Caco-2 (cell line): Measurements from ENCODE around the gene TNNI3K. TPM values are rescaled to one million over a fixed set of nuclear protein-coding genes. Genes with fewer than 3 reads are reported as not detected.

Source experiments
- BruUV-seq: library from RNA; stranded (reverse); fragments of 400-500 nt; replicated peaks from 2 replicates; lab custom pipeline; 2021; lab: Mats Ljungman, UMichigan
- CTCF ChIA-PET: fragments of 300-600 bp; sonication (Branson Sonifier 250); formaldehyde crosslinking; loops from one replicate; lab custom pipeline; 2022; ENCODE audit warnings: antibody characterized with exemption; lab: Charles Lee
- POLR2A ChIA-PET: fragments of 300-600 bp; sonication (Branson Sonifier 250); formaldehyde crosslinking; loops from one replicate; lab custom pipeline; 2022; ENCODE audit warnings: antibody characterized with exemption; lab: Charles Lee
- DNase-seq, 2 experiments: peaks; one replicate each; pipeline versions ENCODE4 v3.0.0 to v3.0.0-alpha.2; 2020 to 2022
- H3K27me3 ChIP-seq: replicated peaks from 2 replicates; pipeline ENCODE4 v1.6.0; 2011; ENCODE audit warnings: low read length; ENCODE audit not compliant: control insufficient read depth, insufficient read depth
- H3K36me3 ChIP-seq: 2 replicates; pipeline ENCODE4 v1.5.1; 2011; ENCODE audit warnings: low read length; ENCODE audit not compliant: control insufficient read depth, insufficient read depth
- H3K4me1 ChIP-seq: fragments of 250-450 bp; sonication (Bioruptor Pico); 2 replicates; pipeline ENCODE4 v1.5.1; 2020; ENCODE audit warnings: mild to moderate bottlenecking
- H3K4me3 ChIP-seq: 2 replicates; pipeline ENCODE4 v1.5.1; 2011; ENCODE audit warnings: low read depth, mild to moderate bottlenecking, control low read depth, low read length
- H3K9me3 ChIP-seq: fragments of 250-450 bp; sonication (Bioruptor Pico); 2 replicates; pipeline ENCODE4 v1.5.1; 2020; ENCODE audit warnings: mild to moderate bottlenecking, moderate library complexity
- H3K27ac Mint-ChIP-seq: one replicate; pipeline ENCODE4 v1.8.0; 2022; ENCODE audit warnings: mixed read lengths; ENCODE audit not compliant: unreplicated experiment
- H3K27me3 Mint-ChIP-seq: one replicate; pipeline ENCODE4 v1.8.0; 2022; ENCODE audit warnings: mixed read lengths; ENCODE audit not compliant: insufficient read depth, unreplicated experiment
- H3K36me3 Mint-ChIP-seq: one replicate; pipeline ENCODE4 v1.8.0; 2022; ENCODE audit warnings: mild to moderate bottlenecking, mixed read lengths; ENCODE audit not compliant: insufficient read depth, unreplicated experiment
- H3K4me1 Mint-ChIP-seq: one replicate; pipeline ENCODE4 v1.8.0; 2022; ENCODE audit warnings: low read depth, mixed read lengths; ENCODE audit not compliant: unreplicated experiment
- H3K4me3 Mint-ChIP-seq: one replicate; pipeline ENCODE4 v1.8.0; 2022; ENCODE audit warnings: mild to moderate bottlenecking, moderate library complexity, mixed read lengths; ENCODE audit not compliant: unreplicated experiment
- H3K9me3 Mint-ChIP-seq: one replicate; pipeline ENCODE4 v1.8.0; 2022; ENCODE audit warnings: mixed read lengths; ENCODE audit not compliant: unreplicated experiment
- CTCF ChIP-seq, 2 experiments: fragments of 200-600 bp in 1 of 2; IDR thresholded peaks; 1 replicate in 1 of 2; 2 replicates in 1 of 2; pipeline versions ENCODE4 v1.5.1 to v1.8.0; 2011 to 2022; ENCODE audit warnings: antibody characterized with exemption in 1 of 2, control low read depth in 1 of 2, inconsistent platforms in 1 of 2, low read depth in 1 of 2, low read length in 1 of 2, mild to moderate bottlenecking in 1 of 2, moderate library complexity in 1 of 2; ENCODE audit not compliant: insufficient read depth in 1 of 2, severe bottlenecking in 1 of 2, unreplicated experiment in 1 of 2
- intact Hi-C: fragments of 100-400 bp; cut with micrococcal nuclease; formaldehyde crosslinking; loops from one replicate; pipeline ENCODE4 v1.10.0; 2022; ENCODE audit not compliant: unreplicated experiment
- total RNA-seq: library from RNA; stranded (reverse); gene quantifications from 2 replicates; pipeline ENCODE4 v1.2.3, GENCODE V29; 2022

Gene TNNI3K
- total RNA-seq, 1 experiment from 2014 or later: not detected

DNA sequence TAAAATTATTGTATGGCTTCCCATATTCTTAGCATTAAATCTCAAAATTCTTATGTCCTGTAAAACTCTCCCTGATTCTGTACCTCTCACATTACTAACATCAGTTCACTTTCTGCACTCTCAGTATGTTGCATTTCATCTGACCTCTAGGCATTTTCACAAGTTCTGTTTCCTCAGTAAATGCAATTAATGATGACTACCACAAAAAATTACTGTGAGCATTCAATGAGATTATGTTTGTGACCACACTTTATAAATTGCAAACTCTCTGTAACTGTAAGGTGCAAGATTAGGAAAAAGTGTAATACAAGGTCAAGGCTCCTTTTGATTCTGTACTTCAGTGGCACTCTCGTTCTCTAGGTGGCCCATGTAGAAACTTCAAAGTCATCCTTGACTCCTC, 216.8 kb downstream of the TNNI3K start:
- Histone ChIP-seq H3K27me3 (no peaks in the 10 kb centered on the region), H3K36me3 (no peaks in the 10 kb centered on the region), H3K4me3 (no peak overlapping the region), H3K9me3 (no peaks in the 10 kb centered on the region), H3K4me1 (no peaks in the 10 kb centered on the region)
- no peaks in the 10 kb centered on the region for H3K36me3 Mint-ChIP-seq
- TF ChIP-seq CTCF (IDR thresholded peaks at IDR 0.05; ENCODE audit: insufficient read depth in 1 of 2, low read depth in 1 of 2, low read length in 1 of 2, severe bottlenecking in 1 of 2, unreplicated experiment in 1 of 2): no peak
- no TSS peak for BruUV-seq
- intact Hi-C loops: no loop called here
- ChIA-PET POLR2A (no interaction called here), CTCF (no interaction called here)
- H3K27ac Mint-ChIP-seq: no peak overlapping the region
- no peaks in the 10 kb centered on the region for H3K4me1 Mint-ChIP-seq
- H3K27me3 Mint-ChIP-seq: no peaks in the 10 kb centered on the region
- no peak for DNase-seq
- H3K4me3 Mint-ChIP-seq: no peak overlapping the region
- H3K9me3 Mint-ChIP-seq: no peaks in the 10 kb centered on the region

GRCh38 chr1:74453277-74453676, 218.1 kb downstream of the TNNI3K start:
- ChIA-PET POLR2A (no interaction called here), CTCF (no interaction called here)
- Mint-ChIP-seq H3K9me3 (no peaks in the 10 kb centered on the region), H3K4me1 (no peaks in the 10 kb centered on the region), H3K27ac (no peak overlapping the region), H3K36me3 (no peaks in the 10 kb centered on the region), H3K4me3 (no peak overlapping the region), H3K27me3 (no peaks in the 10 kb centered on the region)
- Histone ChIP-seq H3K27me3 (no peaks in the 10 kb centered on the region), H3K36me3 (no peaks in the 10 kb centered on the region), H3K4me3 (no peak overlapping the region), H3K9me3 (no peaks in the 10 kb centered on the region), H3K4me1 (no peaks in the 10 kb centered on the region)
- intact Hi-C loops: no loop called here
- no TSS peak for BruUV-seq
- TF ChIP-seq CTCF (IDR thresholded peaks at IDR 0.05; ENCODE audit: insufficient read depth in 1 of 2, low read depth in 1 of 2, low read length in 1 of 2, severe bottlenecking in 1 of 2, unreplicated experiment in 1 of 2): no peak
- DNase-seq: no peak

GRCh38 chr1:74455390-74455789, 220.2 kb downstream of the TNNI3K start:
- H3K36me3 Mint-ChIP-seq: no peaks in the 10 kb centered on the region
- no peak for DNase-seq

More at GRCh38 chr1:74455390-74455789, 220.2 kb downstream of the TNNI3K start:
- BruUV-seq: no TSS peak
- H3K27me3 ChIP-seq: no peaks in the 10 kb centered on the region
- Mint-ChIP-seq H3K27me3 (peaks cover 3% of the 10 kb centered on the region), H3K4me3 (no peak overlapping the region), H3K9me3 (no peaks in the 10 kb centered on the region), H3K4me1 (no peaks in the 10 kb centered on the region), H3K27ac (no peak overlapping the region)
- H3K4me3 ChIP-seq: no peak overlapping the region
- TF ChIP-seq CTCF (IDR thresholded peaks at IDR 0.05; ENCODE audit: insufficient read depth in 1 of 2, low read depth in 1 of 2, low read length in 1 of 2, severe bottlenecking in 1 of 2, unreplicated experiment in 1 of 2): no peak
- no peaks in the 10 kb centered on the region for H3K9me3 ChIP-seq
- no peaks in the 10 kb centered on the region for H3K36me3 ChIP-seq
- CTCF ChIA-PET: no interaction called here
- intact Hi-C loops: no loop called here
- POLR2A ChIA-PET: no interaction called here
- H3K4me1 ChIP-seq: no peaks in the 10 kb centered on the region
